GM23338 (cell line): ENCODE data around the gene CRLF3. TPM values are rescaled to one million over a fixed set of nuclear protein-coding genes. Genes with fewer than 3 reads are reported as not detected.
"Not testable (repeated sequence)": the region's sequence is repeated elsewhere in the genome, so short reads cannot be mapped to it uniquely, and the experiment has no call there.

ENCODE experiments used
- ATAC-seq: fragments of 200-7000 bp; cut with Tn5 transposase; 3 replicates; pipeline ENCODE4 v1.9.1; 2020
- DNase-seq: peaks from one replicate; pipeline ENCODE4 v3.0.0-alpha.2; 2015; ENCODE audit warnings: low spot score
- H2AFZ ChIP-seq: fragments of 200-600 bp; sonication (generic); 2 replicates; pipeline ENCODE4 v1.8.0; 2016; ENCODE audit warnings: antibody characterized with exemption, mild to moderate bottlenecking, moderate library complexity
- H3F3A ChIP-seq: fragments of 200-600 bp; sonication (generic); replicated peaks from 2 replicates; pipeline ENCODE4 v1.8.0; 2017; ENCODE audit warnings: antibody characterized with exemption, mixed run types, low read depth
- H3K27ac ChIP-seq: fragments of 200-600 bp; sonication (generic); 2 replicates; pipeline ENCODE4 v1.6.1; 2016; ENCODE audit warnings: low read depth
- H3K27me3 ChIP-seq: fragments of 200-600 bp; sonication (generic); 2 replicates; pipeline ENCODE4 v1.8.0; 2016; ENCODE audit warnings: mild to moderate bottlenecking, mixed run types, moderate library complexity; ENCODE audit not compliant: insufficient read depth
- H3K36me3 ChIP-seq: fragments of 200-600 bp; sonication (generic); 2 replicates; pipeline ENCODE4 v1.8.0; 2016; ENCODE audit warnings: mild to moderate bottlenecking; ENCODE audit not compliant: insufficient read depth
- H3K4me1 ChIP-seq: fragments of 200-600 bp; sonication (generic); 2 replicates; pipeline ENCODE4 v1.8.0; 2016; ENCODE audit warnings: mild to moderate bottlenecking, moderate library complexity; ENCODE audit not compliant: insufficient read depth
- H3K4me2 ChIP-seq: fragments of 200-600 bp; sonication (generic); 2 replicates; pipeline ENCODE4 v1.7.1; 2017; ENCODE audit warnings: mixed run types
- H3K4me3 ChIP-seq: fragments of 200-600 bp; sonication (generic); 2 replicates; pipeline ENCODE4 v1.6.1; 2016; ENCODE audit warnings: mixed run types
- H3K79me2 ChIP-seq: fragments of 200-600 bp; sonication (generic); replicated peaks from 2 replicates; pipeline ENCODE4 v1.8.0; 2017; ENCODE audit warnings: mild to moderate bottlenecking; ENCODE audit not compliant: insufficient read depth
- H3K9me2 ChIP-seq: fragments of 200-600 bp; sonication (generic); 2 replicates; pipeline ENCODE4 v1.8.0; 2017; ENCODE audit not compliant: insufficient read depth
- H4K20me1 ChIP-seq: fragments of 200-600 bp; sonication (generic); replicated peaks from 2 replicates; pipeline ENCODE4 v1.8.0; 2017; ENCODE audit warnings: mild to moderate bottlenecking; ENCODE audit not compliant: insufficient read depth
- H3K27ac Mint-ChIP-seq: 2 replicates; pipeline ENCODE4 v1.8.0; 2020; ENCODE audit warnings: inconsistent platforms, mild to moderate bottlenecking, moderate library complexity, mixed read lengths
- H3K27me3 Mint-ChIP-seq: 3 replicates; pipeline ENCODE4 v1.8.0; 2022; ENCODE audit warnings: low read depth, mild to moderate bottlenecking, moderate library complexity, mixed read lengths, inconsistent platforms; ENCODE audit not compliant: insufficient read depth, poor library complexity
- H3K36me3 Mint-ChIP-seq: 3 replicates; pipeline ENCODE4 v1.8.0; 2021; ENCODE audit warnings: low read depth, mild to moderate bottlenecking, inconsistent platforms, moderate library complexity, mixed read lengths
- H3K4me1 Mint-ChIP-seq: 3 replicates; pipeline ENCODE4 v1.8.0; 2020; ENCODE audit warnings: mild to moderate bottlenecking, inconsistent platforms, mixed read lengths
- H3K4me3 Mint-ChIP-seq: 3 replicates; pipeline ENCODE4 v1.8.0; 2021; ENCODE audit warnings: moderate library complexity, mild to moderate bottlenecking, inconsistent platforms, mixed read lengths
- H3K9me3 Mint-ChIP-seq: 3 replicates; pipeline ENCODE4 v1.8.0; 2020; ENCODE audit warnings: moderate library complexity, mild to moderate bottlenecking, inconsistent platforms, mixed read lengths
- polyA plus RNA-seq: library from polyadenylated mRNA; unstranded; fragments of >200 nt; fragmentation: Nextera tagmentation; extraction: Ambion mirVana; gene quantifications from 2 replicates; pipeline ENCODE4 v1.2.1, GENCODE V29; 2016
- small RNA-seq: library from RNA; depleted of rRNA; stranded (forward); fragments of <200 nt; gene quantifications from one replicate; pipeline ENCODE3, GENCODE V24; 2014; ENCODE audit warnings: low replicate concordance
- total RNA-seq: library from RNA; depleted of rRNA; stranded (reverse); fragments of >200 nt; shearing (Covaris generic); gene quantifications from 2 replicates; pipeline ENCODE4 v1.2.3, GENCODE V29; 2014; rRNA removed

CRLF3 gene
- total and polyA plus RNA-seq, 2 experiments from 2014 or later = 24.2 to 28.6 TPM

DNA sequence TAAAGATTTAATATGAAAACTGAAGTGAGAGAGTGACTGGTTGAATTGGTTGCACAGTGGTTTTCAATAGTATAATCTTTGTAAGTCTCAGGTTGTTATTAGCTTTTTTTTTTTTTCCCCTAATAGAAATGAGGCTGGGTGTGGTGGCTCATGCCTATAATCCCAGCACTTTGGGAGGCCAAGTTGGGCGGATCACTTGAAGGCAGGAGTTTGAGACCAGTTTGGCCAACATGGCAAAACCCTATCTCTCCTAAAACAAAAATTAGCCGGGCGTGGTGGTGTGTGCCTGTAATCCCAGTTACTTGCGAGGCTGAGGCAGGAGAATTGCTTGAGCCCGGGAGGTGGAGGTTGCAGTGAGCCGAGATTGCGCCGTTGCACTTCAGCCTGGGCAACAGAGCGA, 89.3 kb downstream of the CRLF3 start:
- peaks cover 55% of the 10 kb centered on the region for H3K36me3 Mint-ChIP-seq
- not testable (repeated sequence) for ATAC-seq, H3K4me3 Mint-ChIP-seq, H3K36me3 ChIP-seq, H3K4me2 ChIP-seq, H3F3A ChIP-seq, H3K9me3 Mint-ChIP-seq, H3K4me1 ChIP-seq, DNase-seq, H3K9me2 ChIP-seq, H3K4me3 ChIP-seq, H2AFZ ChIP-seq, H3K27me3 ChIP-seq
- Histone ChIP-seq H3K27ac (0 out of 2 replicates have a peak overlapping the region, but pooled peaks have one; percentile 2), H3K79me2 (peaks cover 84% of the 10 kb centered on the region), H4K20me1 (peaks cover 41% of the 10 kb centered on the region)
- peak overlapping the region; percentile 89; the same call in 1 of the 2 replicates for H3K27ac Mint-ChIP-seq
- peaks cover 15% of the 10 kb centered on the region for H3K4me1 Mint-ChIP-seq
- H3K27me3 Mint-ChIP-seq = peaks cover 23% of the 10 kb centered on the region

DNA sequence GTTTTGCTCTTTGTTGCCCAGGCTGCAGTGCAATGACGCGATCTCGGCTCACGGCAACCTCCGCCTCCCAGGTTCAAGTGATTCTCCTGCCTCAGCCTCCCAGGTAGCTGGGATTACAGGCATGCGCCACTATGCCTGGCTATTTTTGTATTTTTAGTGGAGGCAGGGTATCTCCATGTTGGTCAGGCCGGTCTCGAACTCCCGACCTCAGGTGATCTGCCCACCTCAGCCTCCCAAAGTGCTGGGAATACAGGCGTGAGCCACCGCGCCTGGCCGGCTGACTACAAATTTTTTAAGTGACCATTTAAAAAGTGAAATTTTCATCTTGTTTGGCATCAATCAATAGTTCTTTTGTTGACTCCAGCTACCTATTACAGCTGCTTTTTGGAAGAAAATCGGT, 90.3 kb downstream of the CRLF3 start:
- H3K36me3 ChIP-seq, H2AFZ ChIP-seq, H3K4me1 ChIP-seq, DNase-seq, H3K9me3 Mint-ChIP-seq, H3K27me3 ChIP-seq, H3K9me2 ChIP-seq, ATAC-seq, H3K27ac Mint-ChIP-seq, H3K27ac ChIP-seq, H3K4me3 ChIP-seq, H3F3A ChIP-seq: not testable (repeated sequence)
- Histone ChIP-seq H4K20me1 (peaks cover 40% of the 10 kb centered on the region), H3K79me2 (peaks cover 84% of the 10 kb centered on the region), H3K4me2 (0 out of 2 replicates have a peak overlapping the region, but pooled peaks have one; percentile 35)
- peak overlapping the region; percentile 45; the same call in 2 of the 3 replicates for H3K4me3 Mint-ChIP-seq
- peaks cover 55% of the 10 kb centered on the region for H3K36me3 Mint-ChIP-seq
- H3K27me3 Mint-ChIP-seq = peaks cover 32% of the 10 kb centered on the region
- peaks cover 20% of the 10 kb centered on the region for H3K4me1 Mint-ChIP-seq

Small RNA genes within 50 kb of the gene (small RNA-seq; reads per million reads assigned to genes)
- not detected for gene RNU6-298P

Other genes with a start within 250 kb of the CRLF3 start
- 22.7 and 24.2 TPM in 2 replicates for gene ATAD5, start 7.3 kb upstream of the CRLF3 start, total RNA-seq
- 21.1 and 30.9 TPM in 2 replicates for gene ATAD5, start 7.3 kb upstream of the CRLF3 start, polyA plus RNA-seq
- 10.9 and 15.9 TPM in 2 replicates for gene TEFM, start 81.5 kb upstream of the CRLF3 start, total RNA-seq
- gene TEFM, start 81.5 kb upstream of the CRLF3 start, polyA plus RNA-seq = 29.4 and 33.3 TPM in 2 replicates
- gene ADAP2, start 97.3 kb upstream of the CRLF3 start, total RNA-seq = 0.94 and 2.9 TPM in 2 replicates
- 0.80 and 0.94 TPM in 2 replicates for gene ADAP2, start 97.3 kb upstream of the CRLF3 start, polyA plus RNA-seq
- gene RNF135, start 146.3 kb upstream of the CRLF3 start, total RNA-seq = 3.7 and 9.4 TPM in 2 replicates
- gene RNF135, start 146.3 kb upstream of the CRLF3 start, polyA plus RNA-seq = 6.8 and 9.8 TPM in 2 replicates